ENCODE measurements around the gene MN1.
A peak's percentile ranks its signal among the peaks of the same experiment; 100 is the strongest.

MN1 gene

GRCh38 chr22:27732841-27733240 lies 68.7 kb downstream of the MN1 start:
- DNase-seq (ENCODE audit: low read depth), result no peak

GRCh38 chr22:27732391-27732790 lies 69.2 kb downstream of the MN1 start:
- DNase-seq (ENCODE audit: low read depth), result no peak

GRCh38 chr22:27731621-27732020 lies 69.9 kb downstream of the MN1 start:
- DNase-seq (ENCODE audit: low read depth), result no peak

- no peak for DNase-seq (ENCODE audit: low read depth)
These were observed 70.7 kb downstream of the MN1 start for GRCh38 chr22:27730641-27731433.

GRCh38 chr22:27729246-27729645 lies 72.3 kb downstream of the MN1 start:
- no peak for DNase-seq (ENCODE audit: low read depth)

- no peak for DNase-seq (ENCODE audit: low read depth)
These were observed 73.7 kb downstream of the MN1 start for GRCh38 chr22:27727673-27728451.

GRCh38 chr22:27726686-27727449 lies 74.7 kb downstream of the MN1 start:
- DNase-seq (ENCODE audit: low read depth), result no peak

GRCh38 chr22:27726331-27726685 lies 75.2 kb downstream of the MN1 start:
- no peak for DNase-seq (ENCODE audit: low read depth)

- DNase-seq (ENCODE audit: low read depth), result no peak
These were observed 75.9 kb downstream of the MN1 start for GRCh38 chr22:27725661-27726060.

GRCh38 chr22:27724709-27725108 lies 76.8 kb downstream of the MN1 start:
- no peak for DNase-seq (ENCODE audit: low read depth)

GRCh38 chr22:27724157-27724556 lies 77.4 kb downstream of the MN1 start:
- no peak for DNase-seq (ENCODE audit: low read depth)

- DNase-seq (ENCODE audit: low read depth), result no peak
These were observed 77.8 kb downstream of the MN1 start for GRCh38 chr22:27723708-27724107.

GRCh38 chr22:27723158-27723557 lies 78.4 kb downstream of the MN1 start:
- no peak for DNase-seq (ENCODE audit: low read depth)

GRCh38 chr22:27720860-27721259 lies 80.7 kb downstream of the MN1 start:
- no peak for DNase-seq (ENCODE audit: low read depth)

GRCh38 chr22:27719535-27720227 lies 81.9 kb downstream of the MN1 start:
- DNase-seq (ENCODE audit: low read depth), result no peak

GRCh38 chr22:27719036-27719347 lies 82.6 kb downstream of the MN1 start:
- DNase-seq (ENCODE audit: low read depth), result no peak

- peak; percentile 88 for DNase-seq (ENCODE audit: low read depth)
These were observed 83.1 kb downstream of the MN1 start for GRCh38 chr22:27718186-27719035.

GRCh38 chr22:27717094-27717493 lies 84.5 kb downstream of the MN1 start:
- no peak for DNase-seq (ENCODE audit: low read depth)

GRCh38 chr22:27716074-27716473 lies 85.5 kb downstream of the MN1 start:
- no peak for DNase-seq (ENCODE audit: low read depth)

- DNase-seq (ENCODE audit: low read depth), result no peak
These were observed 86.5 kb downstream of the MN1 start for GRCh38 chr22:27715106-27715505.

GRCh38 chr22:27714068-27714467 lies 87.5 kb downstream of the MN1 start:
- no peak for DNase-seq (ENCODE audit: low read depth)

Data from HS-5 (cell line).